HepG2 (cell line): ENCODE data around the gene TMEM80. TPM values are rescaled to one million over a fixed set of nuclear protein-coding genes. Genes with fewer than 3 reads are reported as not detected.
A peak's percentile ranks its signal among the peaks of the same experiment; 100 is the strongest.

Experiments used
- ATAD3A ChIP-seq: sonication (generic); formaldehyde crosslinking; IDR thresholded peaks from 2 replicates; pipeline ENCODE4 v1.4.0; 2020; ENCODE audit warnings: missing genetic modification reagents
- FOSL1 ChIP-seq: sonication (generic); formaldehyde crosslinking; IDR thresholded peaks from 2 replicates; pipeline ENCODE4 v1.9.0; 2021; ENCODE audit warnings: missing genetic modification reagents, borderline replicate concordance
- HOXA5 ChIP-seq: sonication (generic); formaldehyde crosslinking; IDR thresholded peaks from 2 replicates; pipeline ENCODE4 v1.4.0; 2020; ENCODE audit warnings: missing genetic modification reagents
- KDM5B ChIP-seq: sonication (generic); formaldehyde crosslinking; IDR thresholded peaks from 2 replicates; pipeline ENCODE4 v1.4.0; 2020; ENCODE audit warnings: missing genetic modification reagents, mild to moderate bottlenecking, borderline replicate concordance
- MAFG ChIP-seq: sonication (generic); formaldehyde crosslinking; IDR thresholded peaks from 2 replicates; pipeline ENCODE4 v1.5.1; 2020; ENCODE audit warnings: mild to moderate bottlenecking, missing genetic modification reagents
- MIXL1 ChIP-seq: IDR thresholded peaks from 2 replicates; pipeline ENCODE4 v1.6.1; 2016
- MTA3 ChIP-seq: sonication (generic); formaldehyde crosslinking; IDR thresholded peaks from 2 replicates; pipeline ENCODE4 v1.4.0; 2020; ENCODE audit warnings: missing genetic modification reagents
- SMAD9 ChIP-seq: sonication (generic); formaldehyde crosslinking; IDR thresholded peaks from 2 replicates; pipeline ENCODE4 v1.5.1; 2020; ENCODE audit warnings: mild to moderate bottlenecking, missing genetic modification reagents
- SRSF9 ChIP-seq: fragments of 200-400 bp; formaldehyde crosslinking; IDR thresholded peaks from 2 replicates; pipeline ENCODE4 v1.6.1; 2018; ENCODE audit warnings: borderline replicate concordance, mild to moderate bottlenecking, low read depth, low read length; ENCODE audit not compliant: insufficient read depth, poor library complexity, severe bottlenecking
- XRCC5 ChIP-seq: fragments of 200-400 bp; formaldehyde crosslinking; optimal IDR thresholded peaks from 2 replicates; pipeline ENCODE3; 2017; ENCODE audit warnings: mild to moderate bottlenecking, low read length
- ZBTB21 ChIP-seq: sonication (generic); formaldehyde crosslinking; IDR thresholded peaks from 2 replicates; pipeline ENCODE4 v1.4.0; 2020; ENCODE audit warnings: missing genetic modification reagents
- ZNF564 ChIP-seq: sonication (generic); formaldehyde crosslinking; IDR thresholded peaks from 2 replicates; pipeline ENCODE4 v1.8.1; 2023; ENCODE audit warnings: mild to moderate bottlenecking, missing genetic modification reagents
- ZNF569 ChIP-seq: sonication (generic); formaldehyde crosslinking; IDR thresholded peaks from 2 replicates; pipeline ENCODE4 v1.5.0; 2020; ENCODE audit warnings: mild to moderate bottlenecking, missing genetic modification reagents, moderate library complexity, borderline replicate concordance
- ZNF615 ChIP-seq: sonication (generic); formaldehyde crosslinking; IDR thresholded peaks from 2 replicates; pipeline ENCODE4 v1.5.0; 2020; ENCODE audit warnings: mild to moderate bottlenecking, missing genetic modification reagents, borderline replicate concordance
- ZNF672 ChIP-seq: sonication (generic); formaldehyde crosslinking; IDR thresholded peaks from 2 replicates; pipeline ENCODE4 v1.8.1; 2022; ENCODE audit warnings: missing genetic modification reagents
- ZNF747 ChIP-seq: sonication (generic); formaldehyde crosslinking; IDR thresholded peaks from 2 replicates; pipeline ENCODE4 v1.8.1; 2023; ENCODE audit warnings: missing genetic modification reagents, mild to moderate bottlenecking, borderline replicate concordance
- ZNF788 ChIP-seq: sonication (generic); formaldehyde crosslinking; IDR thresholded peaks from 2 replicates; pipeline ENCODE4 v1.5.0; 2020; ENCODE audit warnings: mild to moderate bottlenecking, missing genetic modification reagents, borderline replicate concordance
- ZNF839 ChIP-seq: sonication (generic); formaldehyde crosslinking; IDR thresholded peaks from 2 replicates; pipeline ENCODE4 v1.4.0; 2020; ENCODE audit warnings: missing genetic modification reagents, mild to moderate bottlenecking, borderline replicate concordance
- polyA plus RNA-seq, 8 experiments: library from polyadenylated mRNA; depleted of rRNA in 3 of 8; stranded (reverse) in 7 of 8; unstranded in 1 of 8; fragments of >200 nt; fragmentation: Illumina TruSeq in 4 of 8; extraction: Trizol in 4 of 8; gene quantifications; 2 replicates each; pipeline versions ENCODE4 v1.2.1 to v1.2.3, GENCODE V29; 2011 to 2016; ENCODE audit warnings: low read depth in 4 of 8, missing spikeins in 1 of 8, mixed read lengths in 1 of 8; ENCODE audit not compliant: insufficient read depth in 1 of 8
- total RNA-seq, 5 experiments: library from RNA; depleted of rRNA; stranded (reverse); fragments of >200 nt; fragmentation: Illumina TruSeq; extraction: Trizol; gene quantifications; 2 replicates each; pipeline ENCODE4 v1.2.3, GENCODE V29; 2016; ENCODE audit warnings: low read depth in 1 of 5
- TF ChIP-seq, protein P1 (sequence below): sonication (generic); formaldehyde crosslinking; IDR thresholded peaks from 2 replicates; pipeline ENCODE4 v1.4.0; 2020; ENCODE audit warnings: missing genetic modification reagents, borderline replicate concordance
- TF ChIP-seq, protein P2 (sequence below): sonication (generic); formaldehyde crosslinking; IDR thresholded peaks from 2 replicates; pipeline ENCODE4 v1.5.1; 2020; ENCODE audit warnings: mild to moderate bottlenecking, missing genetic modification reagents, borderline replicate concordance
- TF ChIP-seq, protein P3 (sequence below): sonication (generic); formaldehyde crosslinking; IDR thresholded peaks from 2 replicates; pipeline ENCODE4 v1.9.0; 2022; ENCODE audit warnings: low read depth, missing genetic modification reagents
- TF ChIP-seq, protein P4 (sequence below): sonication (generic); formaldehyde crosslinking; IDR thresholded peaks from 2 replicates; pipeline ENCODE4 v1.8.1; 2023; ENCODE audit warnings: mild to moderate bottlenecking, missing genetic modification reagents, borderline replicate concordance

The TMEM80 gene
- total and polyA plus RNA-seq, 2 of the 13 experiments (the other 11 are each of a cell fraction or from before 2014, with no cell fraction given) = 5.6 to 17.1 TPM

DNA sequence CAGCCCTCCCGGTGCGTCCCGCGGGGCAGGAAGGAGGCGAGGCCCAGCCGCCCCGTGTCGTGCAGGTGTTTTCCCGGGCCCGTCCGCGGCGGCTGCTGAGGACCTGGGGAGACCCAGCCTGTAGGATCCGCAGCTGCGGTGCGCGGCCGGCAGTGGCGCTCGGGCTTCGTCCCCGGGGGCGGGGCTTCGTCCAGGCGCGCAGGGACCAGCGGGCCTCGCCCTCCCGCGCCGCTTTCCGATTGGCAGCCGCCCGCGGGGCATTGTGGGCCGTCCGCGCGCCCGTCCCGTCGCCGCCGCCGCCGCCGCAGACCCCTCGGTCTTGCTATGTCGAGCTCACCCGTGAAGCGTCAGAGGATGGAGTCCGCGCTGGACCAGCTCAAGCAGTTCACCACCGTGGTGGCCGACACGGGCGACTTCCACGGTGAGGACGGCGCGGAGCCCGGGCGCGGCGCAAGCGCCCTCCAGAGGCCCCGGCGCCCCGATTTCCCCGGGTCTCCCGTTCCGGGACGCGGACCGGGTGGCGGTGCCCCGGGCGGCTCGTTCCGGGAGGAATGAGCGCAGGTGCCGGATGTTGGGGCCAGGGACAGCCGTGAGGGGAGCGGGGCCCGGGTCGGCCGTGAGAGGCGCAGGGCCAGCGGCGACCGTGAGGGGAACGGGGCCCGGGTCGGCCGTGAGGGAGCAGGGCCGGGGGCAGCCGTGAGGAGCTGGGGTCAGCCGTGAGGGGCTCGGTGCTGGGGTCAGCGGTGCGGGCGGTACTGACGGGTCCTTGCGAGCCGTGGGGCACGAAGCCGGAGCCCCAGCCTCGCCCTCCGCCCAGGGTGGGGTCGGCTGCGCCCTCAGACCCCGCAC, 51.8 kb downstream of the TMEM80 start, which contains the start of gene TALDO1 (continued):
- TF ChIP-seq SMAD9 (CRISPR knock-in tag) (no peak), ZBTB21 (CRISPR knock-in tag) (no peak), ZNF839 (CRISPR knock-in tag) (no peak), ZNF564 (CRISPR knock-in tag) (peak; percentile 64), ZNF788 (CRISPR knock-in tag) (peak; percentile 73; the same call in 1 of the 2 replicates), MTA3 (no peak), XRCC5 (peak; percentile 24), KDM5B (CRISPR knock-in tag) (peak; percentile 78), ZNF672 (CRISPR knock-in tag) (no peak), ATAD3A (no peak), ZNF569 (CRISPR knock-in tag) (no peak), MAFG (no peak), HOXA5 (CRISPR knock-in tag) (no peak), FOSL1 (no peak), ZNF615 (CRISPR knock-in tag) (no peak), ZNF747 (CRISPR knock-in tag) (peak; percentile 61; the same call in 1 of the 2 replicates), SRSF9 (no peak), MIXL1 (no peak)
- TF ChIP-seq, protein P1, sequence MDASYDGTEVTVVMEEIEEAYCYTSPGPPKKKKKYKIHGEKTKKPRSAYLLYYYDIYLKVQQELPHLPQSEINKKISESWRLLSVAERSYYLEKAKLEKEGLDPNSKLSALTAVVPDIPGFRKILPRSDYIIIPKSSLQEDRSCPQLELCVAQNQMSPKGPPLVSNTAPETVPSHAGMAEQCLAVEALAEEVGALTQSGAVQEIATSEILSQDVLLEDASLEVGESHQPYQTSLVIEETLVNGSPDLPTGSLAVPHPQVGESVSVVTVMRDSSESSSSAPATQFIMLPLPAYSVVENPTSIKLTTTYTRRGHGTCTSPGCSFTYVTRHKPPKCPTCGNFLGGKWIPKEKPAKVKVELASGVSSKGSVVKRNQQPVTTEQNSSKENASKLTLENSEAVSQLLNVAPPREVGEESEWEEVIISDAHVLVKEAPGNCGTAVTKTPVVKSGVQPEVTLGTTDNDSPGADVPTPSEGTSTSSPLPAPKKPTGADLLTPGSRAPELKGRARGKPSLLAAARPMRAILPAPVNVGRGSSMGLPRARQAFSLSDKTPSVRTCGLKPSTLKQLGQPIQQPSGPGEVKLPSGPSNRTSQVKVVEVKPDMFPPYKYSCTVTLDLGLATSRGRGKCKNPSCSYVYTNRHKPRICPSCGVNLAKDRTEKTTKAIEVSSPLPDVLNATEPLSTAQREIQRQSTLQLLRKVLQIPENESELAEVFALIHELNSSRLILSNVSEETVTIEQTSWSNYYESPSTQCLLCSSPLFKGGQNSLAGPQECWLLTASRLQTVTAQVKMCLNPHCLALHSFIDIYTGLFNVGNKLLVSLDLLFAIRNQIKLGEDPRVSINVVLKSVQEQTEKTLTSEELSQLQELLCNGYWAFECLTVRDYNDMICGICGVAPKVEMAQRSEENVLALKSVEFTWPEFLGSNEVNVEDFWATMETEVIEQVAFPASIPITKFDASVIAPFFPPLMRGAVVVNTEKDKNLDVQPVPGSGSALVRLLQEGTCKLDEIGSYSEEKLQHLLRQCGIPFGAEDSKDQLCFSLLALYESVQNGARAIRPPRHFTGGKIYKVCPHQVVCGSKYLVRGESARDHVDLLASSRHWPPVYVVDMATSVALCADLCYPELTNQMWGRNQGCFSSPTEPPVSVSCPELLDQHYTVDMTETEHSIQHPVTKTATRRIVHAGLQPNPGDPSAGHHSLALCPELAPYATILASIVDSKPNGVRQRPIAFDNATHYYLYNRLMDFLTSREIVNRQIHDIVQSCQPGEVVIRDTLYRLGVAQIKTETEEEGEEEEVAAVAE (CRISPR knock-in tag) = no peak; the same call in 1 of the 2 replicates
- TF ChIP-seq, protein P2, sequence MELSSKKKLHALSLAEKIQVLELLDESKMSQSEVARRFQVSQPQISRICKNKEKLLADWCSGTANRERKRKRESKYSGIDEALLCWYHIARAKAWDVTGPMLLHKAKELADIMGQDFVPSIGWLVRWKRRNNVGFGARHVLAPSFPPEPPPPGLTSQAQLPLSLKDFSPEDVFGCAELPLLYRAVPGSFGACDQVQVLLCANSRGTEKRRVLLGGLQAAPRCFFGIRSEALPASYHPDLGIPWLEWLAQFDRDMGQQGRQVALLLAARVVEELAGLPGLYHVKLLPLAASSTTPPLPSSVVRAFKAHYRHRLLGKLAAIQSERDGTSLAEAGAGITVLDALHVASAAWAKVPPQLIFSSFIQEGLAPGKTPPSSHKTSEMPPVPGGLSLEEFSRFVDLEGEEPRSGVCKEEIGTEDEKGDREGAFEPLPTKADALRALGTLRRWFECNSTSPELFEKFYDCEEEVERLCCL = no peak
- TF ChIP-seq, protein P3, sequence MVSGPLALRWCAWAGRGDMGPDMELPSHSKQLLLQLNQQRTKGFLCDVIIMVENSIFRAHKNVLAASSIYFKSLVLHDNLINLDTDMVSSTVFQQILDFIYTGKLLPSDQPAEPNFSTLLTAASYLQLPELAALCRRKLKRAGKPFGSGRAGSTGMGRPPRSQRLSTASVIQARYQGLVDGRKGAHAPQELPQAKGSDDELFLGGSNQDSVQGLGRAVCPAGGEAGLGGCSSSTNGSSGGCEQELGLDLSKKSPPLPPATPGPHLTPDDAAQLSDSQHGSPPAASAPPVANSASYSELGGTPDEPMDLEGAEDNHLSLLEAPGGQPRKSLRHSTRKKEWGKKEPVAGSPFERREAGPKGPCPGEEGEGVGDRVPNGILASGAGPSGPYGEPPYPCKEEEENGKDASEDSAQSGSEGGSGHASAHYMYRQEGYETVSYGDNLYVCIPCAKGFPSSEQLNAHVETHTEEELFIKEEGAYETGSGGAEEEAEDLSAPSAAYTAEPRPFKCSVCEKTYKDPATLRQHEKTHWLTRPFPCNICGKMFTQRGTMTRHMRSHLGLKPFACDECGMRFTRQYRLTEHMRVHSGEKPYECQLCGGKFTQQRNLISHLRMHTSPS (CRISPR knock-in tag) = no peak
- TF ChIP-seq, protein P4, sequence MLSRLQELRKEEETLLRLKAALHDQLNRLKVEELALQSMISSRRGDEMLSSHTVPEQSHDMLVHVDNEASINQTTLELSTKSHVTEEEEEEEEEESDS (CRISPR knock-in tag) = no peak
